MV-4-11 (cell line): ENCODE measurements around the gene GPT2.

Experiments used
- DNase-seq: peaks from one replicate; lab custom pipeline; 2025; lab: John Stamatoyannopoulos, UW

The GPT2 gene, protein sequence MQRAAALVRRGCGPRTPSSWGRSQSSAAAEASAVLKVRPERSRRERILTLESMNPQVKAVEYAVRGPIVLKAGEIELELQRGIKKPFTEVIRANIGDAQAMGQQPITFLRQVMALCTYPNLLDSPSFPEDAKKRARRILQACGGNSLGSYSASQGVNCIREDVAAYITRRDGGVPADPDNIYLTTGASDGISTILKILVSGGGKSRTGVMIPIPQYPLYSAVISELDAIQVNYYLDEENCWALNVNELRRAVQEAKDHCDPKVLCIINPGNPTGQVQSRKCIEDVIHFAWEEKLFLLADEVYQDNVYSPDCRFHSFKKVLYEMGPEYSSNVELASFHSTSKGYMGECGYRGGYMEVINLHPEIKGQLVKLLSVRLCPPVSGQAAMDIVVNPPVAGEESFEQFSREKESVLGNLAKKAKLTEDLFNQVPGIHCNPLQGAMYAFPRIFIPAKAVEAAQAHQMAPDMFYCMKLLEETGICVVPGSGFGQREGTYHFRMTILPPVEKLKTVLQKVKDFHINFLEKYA

DNA sequence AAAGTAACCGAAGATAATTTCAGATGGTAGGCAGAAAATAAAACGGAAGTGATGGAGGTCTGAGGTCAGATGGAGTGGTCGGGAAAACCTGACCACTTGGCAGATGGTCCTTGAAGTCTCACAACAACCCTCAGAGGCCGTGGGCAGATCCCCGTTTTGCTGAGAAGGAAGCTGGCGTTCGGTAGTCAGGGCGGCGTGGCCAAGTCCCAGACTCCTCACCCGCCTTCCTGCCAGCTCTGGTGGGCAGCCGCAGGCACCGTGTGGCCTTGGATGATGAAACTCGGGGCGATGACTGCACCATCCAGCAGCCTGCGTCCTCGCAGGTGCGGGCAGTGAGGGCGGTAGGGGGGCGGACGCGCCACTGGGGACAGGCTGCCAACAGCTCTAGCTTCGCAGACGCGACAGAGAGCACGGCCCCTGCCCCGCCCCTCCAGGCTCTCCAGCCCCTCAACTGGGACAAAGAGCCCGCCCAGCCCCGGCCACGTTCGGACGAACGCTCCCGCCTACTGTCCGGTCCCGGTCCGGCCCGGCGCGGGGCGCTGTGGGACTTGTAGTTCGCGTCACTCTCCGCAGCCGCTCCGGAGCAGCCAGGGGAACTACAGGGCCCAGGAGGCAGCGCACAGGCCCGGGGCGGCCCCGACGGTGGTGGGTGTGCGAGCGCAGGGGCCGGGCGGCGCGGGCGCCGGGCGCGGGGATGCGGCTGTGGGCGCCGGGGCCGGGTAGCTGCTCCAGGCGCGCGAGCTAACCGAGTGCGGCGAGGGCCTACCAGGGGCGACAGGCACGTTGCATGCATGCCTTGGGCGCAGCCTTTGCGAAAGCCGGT, at the start of gene GPT2:
GPT2 (plus strand) TSS at position 673 of the 823 bp plus-strand sequence. CDS start 354 bp downstream, outside the sequence.
- peak; percentile 96 for DNase-seq

DNA sequence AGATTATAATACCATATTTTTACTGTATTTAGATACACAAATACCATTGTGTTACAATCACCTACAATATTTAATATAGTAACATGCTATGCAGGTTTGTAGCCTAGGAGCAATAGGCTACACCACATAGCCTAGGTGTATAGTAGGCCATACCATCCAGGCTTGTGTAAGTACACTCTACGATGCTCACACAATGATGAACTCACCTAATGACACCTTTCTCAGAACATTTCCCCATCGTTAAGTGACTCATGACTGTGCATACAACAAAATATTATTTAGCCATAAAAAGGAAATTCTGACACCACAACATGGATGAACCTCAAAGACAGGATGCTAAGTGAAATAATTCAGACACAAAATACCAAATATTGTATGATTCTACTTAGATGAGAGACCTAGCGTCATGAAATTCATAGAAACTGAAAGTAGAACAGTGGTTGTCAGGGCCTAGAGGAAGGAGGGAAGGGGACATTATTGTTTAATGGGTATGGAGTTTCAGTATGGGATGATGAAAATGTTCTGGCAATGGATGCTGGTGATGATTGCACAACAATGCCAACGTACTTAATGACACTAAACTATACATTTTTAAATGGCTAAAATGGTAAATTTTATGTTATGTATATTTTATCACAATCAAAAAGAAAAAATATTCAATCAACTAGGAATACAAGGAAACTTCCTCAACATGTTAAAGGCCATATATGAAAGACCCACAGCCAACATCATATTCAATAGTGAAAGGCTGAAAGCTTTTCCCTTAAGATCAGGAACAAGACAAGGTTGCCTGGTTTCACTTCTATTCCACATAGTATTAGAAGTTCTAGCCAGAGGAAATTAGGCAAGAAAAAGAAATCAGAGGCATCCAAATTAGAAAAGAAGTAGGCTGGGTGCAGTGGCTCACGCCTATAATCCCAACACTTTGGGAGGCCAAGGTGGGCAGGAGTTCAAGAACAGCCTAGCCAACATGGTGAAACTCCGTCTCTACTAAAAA, 47.3 kb upstream of the GPT2 start:
- peak; percentile 72 for DNase-seq

DNA sequence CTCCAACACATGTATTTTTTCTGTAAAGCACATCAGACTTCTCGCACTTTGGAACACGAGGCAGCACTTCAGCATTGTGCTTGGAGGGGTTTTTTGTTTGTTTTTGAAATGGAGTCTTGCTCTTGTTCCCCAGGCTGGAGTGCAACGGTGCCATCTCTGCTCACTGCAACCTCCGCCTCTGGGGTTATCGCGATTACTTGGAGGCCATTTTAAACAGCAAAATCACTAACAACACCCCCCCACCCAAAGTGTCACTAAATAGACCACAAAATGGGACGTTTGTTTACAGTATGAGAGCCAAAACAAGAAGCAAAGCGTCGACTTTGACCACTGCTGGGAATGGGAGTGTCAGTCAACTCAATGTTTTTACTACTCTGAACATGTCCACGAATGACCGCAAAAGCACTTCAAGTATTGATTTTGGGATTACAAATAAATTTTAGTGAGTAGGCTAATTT, 44.1 kb upstream of the GPT2 start:
- no peak for DNase-seq

DNA sequence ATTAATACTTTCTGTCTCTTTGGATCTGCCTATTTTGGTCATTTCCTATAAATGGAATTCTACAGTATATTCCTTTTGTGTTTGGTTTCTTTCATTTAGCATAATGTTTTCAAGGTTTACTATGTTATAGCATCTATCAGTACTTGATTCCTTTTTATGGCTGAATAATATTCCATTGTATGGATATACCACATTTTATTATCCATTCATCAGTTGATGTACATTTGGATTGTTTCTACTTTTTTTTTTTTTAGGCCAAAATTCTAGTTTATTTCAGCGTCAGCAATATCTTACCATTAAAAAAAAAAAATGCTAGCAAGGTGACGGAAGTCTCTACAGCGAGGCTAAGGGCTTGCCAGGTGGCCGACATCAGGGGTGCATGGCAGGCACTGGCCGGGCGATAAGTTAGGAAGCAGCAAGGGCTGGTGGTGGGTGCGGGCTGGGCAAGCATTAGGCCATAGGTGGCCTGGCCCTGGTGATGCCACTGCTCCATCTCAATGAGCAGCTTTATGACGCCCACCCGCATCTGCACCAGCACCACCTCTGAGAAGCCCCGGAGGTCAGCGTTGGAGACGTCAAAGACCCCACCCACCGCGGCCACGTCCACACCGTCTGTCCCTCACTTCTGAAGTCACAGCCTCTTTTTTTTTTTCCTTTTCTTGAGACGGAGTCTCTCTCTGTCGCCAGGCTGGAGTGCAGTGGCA, 41.8 kb upstream of the GPT2 start:
- no peak for DNase-seq

DNA sequence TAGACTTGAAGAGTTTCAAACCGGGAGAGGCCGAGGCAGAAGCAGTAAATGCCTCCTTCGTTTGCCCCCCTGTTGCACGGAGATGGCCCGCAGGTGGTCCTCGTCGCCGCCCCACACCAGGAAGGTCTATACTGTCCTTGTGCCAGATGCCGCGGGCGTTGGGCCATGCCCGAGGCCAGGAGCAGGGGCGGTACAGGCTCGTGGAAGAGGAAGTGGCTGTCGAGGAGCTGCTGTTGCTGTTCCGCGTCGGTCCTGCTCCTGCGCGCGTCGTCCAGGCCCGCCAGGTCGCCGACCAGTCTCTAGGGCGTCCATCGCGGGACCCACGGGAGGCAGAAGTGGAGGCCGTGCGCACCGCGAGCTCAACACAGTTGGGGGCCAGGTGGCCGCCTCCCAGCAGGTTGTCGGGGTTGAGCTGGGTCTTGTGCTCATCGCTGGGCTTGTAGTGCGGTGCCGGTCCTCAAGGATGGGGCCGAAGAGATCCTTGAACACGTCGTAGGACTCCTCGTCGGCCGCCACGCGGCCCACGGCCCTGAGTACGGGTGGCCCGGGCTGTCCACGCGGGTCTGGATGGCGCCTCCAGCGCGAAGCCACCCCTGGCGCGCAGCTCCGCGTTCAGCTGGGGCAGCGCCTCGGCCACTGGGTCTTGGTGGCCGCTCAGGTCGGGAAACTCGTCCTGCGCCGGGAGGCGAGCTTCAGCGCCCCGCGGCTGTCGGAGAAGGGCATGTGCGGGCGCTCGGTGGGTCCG, 40.1 kb upstream of the GPT2 start:
- no peak for DNase-seq

DNA sequence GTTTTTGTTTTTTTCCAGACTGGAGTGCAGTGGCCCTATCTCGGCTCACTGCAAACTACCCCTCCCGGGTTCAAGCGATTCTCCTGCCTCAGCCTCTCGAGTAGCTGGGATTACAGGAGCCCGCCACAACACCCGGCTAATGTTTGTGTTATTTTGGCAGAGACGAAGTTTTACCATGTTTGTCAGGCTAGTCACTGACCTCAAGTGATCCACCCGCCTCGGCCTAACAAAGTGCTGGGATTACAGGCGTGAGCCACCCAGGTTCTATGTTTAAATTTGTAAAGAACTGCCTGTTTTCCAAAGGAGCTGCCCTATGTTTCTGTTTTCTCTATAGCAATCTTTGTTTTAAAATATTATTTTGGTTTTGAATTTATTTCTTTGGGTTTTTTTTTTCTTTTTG, 39.4 kb upstream of the GPT2 start:
- DNase-seq: no peak

- no peak for DNase-seq
Observed at GRCh38 chr16:46845952-46846351, 38.2 kb upstream of the GPT2 start.

DNA sequence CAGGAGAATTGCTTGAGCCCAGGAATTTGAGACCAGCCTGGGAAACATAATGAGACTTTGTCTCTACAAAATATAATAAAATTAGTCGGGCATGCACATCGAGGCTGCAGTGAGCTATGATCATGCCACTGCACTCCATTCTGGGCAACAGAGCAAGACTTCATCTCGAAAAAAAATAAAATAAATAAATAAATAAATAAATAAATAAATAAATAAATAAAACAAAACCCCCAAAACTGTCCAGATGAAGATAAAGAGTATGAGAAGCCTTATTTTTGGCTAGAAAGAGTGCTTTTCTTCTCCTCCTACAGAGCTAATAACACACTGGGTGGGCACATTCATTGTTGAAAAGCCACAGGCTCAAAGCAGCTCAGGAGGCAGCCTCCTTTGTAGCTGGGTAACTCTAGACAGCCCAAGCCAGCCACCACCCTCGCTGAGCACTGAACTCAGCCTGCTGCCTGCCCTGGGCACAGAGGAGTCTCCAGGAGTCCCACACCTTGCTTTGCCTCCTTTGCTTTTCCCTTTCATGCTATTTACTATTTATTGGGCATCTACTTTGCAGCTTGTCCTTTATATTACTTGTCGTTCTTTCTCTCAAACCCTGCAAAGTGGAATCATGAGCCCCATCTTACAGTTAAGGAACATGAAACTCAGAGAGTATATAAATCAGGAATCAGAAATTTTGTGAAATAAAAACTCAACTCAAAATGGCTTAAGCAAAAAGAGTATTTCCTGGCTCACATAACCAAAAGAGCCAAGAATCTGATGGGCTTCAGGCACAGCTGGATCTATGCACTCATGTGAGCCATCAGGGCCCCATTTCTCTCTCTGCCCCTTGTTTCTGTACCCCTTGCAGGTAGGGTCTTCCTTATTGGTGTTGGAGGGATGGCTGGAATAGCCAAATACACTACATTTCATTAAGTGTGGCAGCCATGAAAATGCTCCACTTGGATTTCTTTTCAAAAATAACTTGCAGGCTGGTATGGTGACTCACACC, 35.1 kb upstream of the GPT2 start:
- no peak for DNase-seq

DNA sequence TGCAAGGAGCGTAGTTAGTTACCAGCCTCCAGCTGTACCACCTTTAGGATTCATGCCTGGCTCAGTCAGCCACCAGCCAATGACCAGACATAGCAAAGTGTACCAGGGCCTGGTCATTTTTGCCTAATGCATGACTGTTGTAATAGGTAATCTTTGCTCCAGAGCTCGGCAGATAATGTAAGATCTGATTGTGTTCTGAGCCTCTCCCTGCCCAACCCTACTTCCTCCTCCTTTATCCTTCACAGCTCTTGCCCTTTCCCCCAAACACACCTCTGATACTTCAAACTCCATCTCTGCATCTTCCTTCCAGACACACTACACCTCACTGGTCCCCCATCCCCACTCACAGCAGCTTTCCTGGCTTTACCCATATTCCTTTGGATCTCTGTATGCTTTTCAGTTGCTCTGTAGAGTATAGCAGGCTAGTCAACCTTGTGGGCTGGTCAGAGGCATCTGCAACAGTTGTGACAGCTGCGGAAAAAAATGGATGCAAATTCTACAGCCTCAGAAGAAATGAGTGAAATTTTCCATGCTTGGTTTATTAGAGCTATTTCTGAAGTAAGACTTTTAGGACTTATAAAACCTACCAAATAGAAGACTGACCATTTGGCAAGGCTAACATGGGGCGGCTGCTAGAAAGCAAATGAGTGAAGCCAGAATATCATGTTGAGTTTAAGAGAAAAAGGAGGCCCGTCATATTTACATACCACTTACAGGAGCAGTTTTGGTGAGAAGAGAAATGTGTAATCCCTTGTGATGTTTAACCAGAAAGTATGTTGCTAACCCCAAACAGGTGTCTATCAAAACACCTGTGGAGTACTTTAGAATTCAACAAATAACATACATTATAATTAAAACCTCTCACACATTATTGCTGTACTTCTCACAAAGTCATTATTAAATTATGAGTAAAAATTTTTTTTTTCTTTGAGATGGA, 33.3 kb upstream of the GPT2 start:
- no peak for DNase-seq

- no peak for DNase-seq
Observed at GRCh38 chr16:46852130-46852529, 32.0 kb upstream of the GPT2 start.

- DNase-seq: peak; percentile 51
Observed at GRCh38 chr16:46853713-46854443, 30.3 kb upstream of the GPT2 start.

GRCh38 chr16:46854846-46855245, 29.3 kb upstream of the GPT2 start:
- DNase-seq: no peak

DNA sequence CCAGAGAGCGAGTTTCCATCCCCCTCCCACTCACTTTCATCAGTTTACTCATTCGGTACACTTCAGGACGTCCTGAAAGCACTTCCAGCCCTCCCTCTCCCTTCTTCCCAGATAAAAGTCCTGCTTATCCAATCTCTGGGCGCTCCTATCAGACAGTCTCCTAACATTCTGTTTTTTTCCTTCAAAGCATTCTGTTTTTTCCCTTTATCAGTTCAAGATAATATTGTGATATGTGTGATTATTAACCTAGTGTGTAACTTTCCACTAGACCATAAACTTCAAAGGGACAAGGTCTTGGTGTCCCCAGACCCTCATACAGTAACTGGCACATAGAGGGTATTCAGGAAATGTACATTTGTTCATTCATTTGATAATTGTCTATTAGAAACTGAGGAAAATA, 28.8 kb upstream of the GPT2 start:
- DNase-seq: no peak

DNA sequence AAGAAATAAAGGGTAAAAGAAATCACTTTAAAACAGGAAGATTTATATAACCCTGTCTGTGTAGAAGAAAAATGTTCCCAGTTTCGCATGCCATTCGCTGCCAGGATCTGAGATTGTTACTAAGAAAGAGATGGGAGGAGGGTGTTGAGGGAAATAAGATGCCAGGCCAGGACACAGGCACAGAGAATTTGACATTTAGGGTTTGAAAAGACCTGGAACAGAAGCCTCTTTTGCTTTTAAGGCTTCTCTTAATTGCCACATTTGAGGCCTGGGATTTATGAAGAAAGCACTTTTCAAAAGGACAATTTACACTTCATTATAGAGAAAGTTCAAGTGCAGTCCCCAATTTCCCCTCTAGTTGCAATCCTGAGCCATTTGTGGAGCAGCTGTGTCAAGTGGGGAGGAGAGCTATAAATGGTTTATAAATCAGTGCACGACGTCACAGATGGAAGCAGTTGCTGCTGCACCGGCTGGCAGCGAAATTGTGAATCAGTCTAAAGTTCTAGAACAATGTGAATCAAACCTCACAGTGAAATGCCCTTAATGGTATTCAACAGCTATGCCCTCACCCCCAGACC, 26.7 kb upstream of the GPT2 start:
- DNase-seq: peak; percentile 32

DNA sequence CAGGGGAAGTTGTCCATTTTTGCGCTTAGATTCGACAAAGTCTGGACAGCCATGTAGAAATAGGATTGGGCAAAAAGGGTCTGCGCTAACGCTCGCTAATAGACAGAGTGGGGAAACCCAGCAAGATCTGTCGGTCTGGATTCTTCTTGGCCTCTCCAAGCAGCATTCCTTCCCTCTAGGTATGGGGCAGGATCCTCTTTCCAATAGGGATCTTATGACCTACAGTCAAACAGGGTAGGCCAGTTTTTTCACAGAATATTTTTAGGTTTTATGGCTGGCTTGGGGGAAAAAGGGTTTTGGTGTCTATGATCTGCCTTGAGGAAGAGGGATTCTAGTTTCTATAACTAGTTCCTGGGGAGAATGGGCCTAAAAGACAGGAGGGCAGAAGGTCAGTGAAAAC, 26.0 kb upstream of the GPT2 start:
- no peak for DNase-seq

DNA sequence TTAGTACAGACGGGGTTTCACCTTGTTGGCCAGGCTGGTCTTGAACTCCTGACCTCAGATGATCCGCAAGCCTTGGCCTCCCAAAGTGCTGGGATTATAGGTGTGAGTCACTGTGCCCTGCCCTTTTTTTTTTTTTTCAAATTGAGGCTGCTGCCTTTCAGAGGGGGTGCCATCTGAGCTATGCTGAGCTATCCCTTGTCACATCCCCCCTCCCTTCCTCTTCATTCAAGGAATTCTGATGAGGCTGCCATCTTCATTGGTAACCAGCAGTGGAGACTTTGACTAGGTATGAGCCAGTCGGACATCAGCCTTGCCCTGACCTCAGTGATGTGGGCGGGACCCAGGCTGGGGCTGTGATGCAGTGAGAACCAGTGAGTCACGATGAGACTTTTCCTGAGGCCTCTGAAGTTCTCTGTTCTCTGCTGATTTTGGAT, 24.4 kb upstream of the GPT2 start:
- peak; percentile 65 for DNase-seq
